Loucy (cell line): ENCODE results near the gene VDAC1.

Experiments used
- CTCF ChIP-seq: fragments of 200-600 bp; sonication (generic); conservative IDR thresholded peaks from 2 replicates; pipeline ENCODE4 v1.5.1; 2014; ENCODE audit warnings: mild to moderate bottlenecking, antibody characterized with exemption, low read length
- EZH2phosphoT487 ChIP-seq: fragments of 200-600 bp; IDR thresholded peaks from 2 replicates; pipeline ENCODE4 v1.6.1; 2018; ENCODE audit warnings: antibody characterized with exemption, mild to moderate bottlenecking, moderate library complexity, borderline replicate concordance

GRCh38 chr5:134004626-134005416, at the start of gene VDAC1:
- no peak for TF ChIP-seq CTCF
- TF ChIP-seq EZH2phosphoT487: no peak
